Gastrocnemius medialis (tissue), 4 donors: ENCODE results near the gene NDST3. TPM values are rescaled to one million over a fixed set of nuclear protein-coding genes. Genes with fewer than 3 reads are reported as not detected.

Experiments
- ATAC-seq, 2 donors: fragments of 150-250 bp; one replicate each; pipeline ENCODE4 v1.9.1; 2016
- DNase-seq, 2 donors: peaks; one replicate each; pipeline ENCODE4 v3.0.0-alpha.2; 2019
- H3K27ac ChIP-seq, 4 donors: fragments of 200-600 bp; sonication (generic); 1 replicate in 1 of 4; 2 replicates in 3 of 4; pipeline ENCODE4 v1.5.1; 2016 to 2018; ENCODE audit warnings: mild to moderate bottlenecking in 2 of 4, moderate library complexity in 1 of 4
- H3K27me3 ChIP-seq, 3 donors: fragments of 200-600 bp; sonication (generic) in 2 of 3; 1 replicate in 1 of 3; 2 replicates in 2 of 3; pipeline versions ENCODE4 v1.5.1 to v1.6.0; 2016 to 2019; ENCODE audit warnings: mild to moderate bottlenecking in 1 of 3, moderate library complexity in 1 of 3
- H3K36me3 ChIP-seq, 2 donors: fragments of 200-600 bp; sonication (generic) in 1 of 2; one replicate each; pipeline ENCODE4 v1.5.1; 2017 to 2018
- H3K4me1 ChIP-seq, 2 donors: fragments of 200-600 bp; sonication (generic) in 1 of 2; one replicate each; pipeline ENCODE4 v1.5.1; 2016 to 2017; ENCODE audit warnings: mild to moderate bottlenecking in 2 of 2
- H3K4me3 ChIP-seq, 4 donors: fragments of 200-600 bp; sonication (generic) in 3 of 4; 1 replicate in 1 of 4; 2 replicates in 3 of 4; pipeline ENCODE4 v1.5.1; 2016 to 2019; ENCODE audit warnings: mild to moderate bottlenecking in 2 of 4
- H3K9me3 ChIP-seq, 3 donors: fragments of 200-600 bp; sonication (generic) in 2 of 3; 1 replicate in 1 of 3; 2 replicates in 2 of 3; pipeline ENCODE4 v1.5.1; 2016 to 2019
- POLR2A ChIP-seq, 2 donors: fragments of 450-650 bp; IDR thresholded peaks; one replicate each; pipeline ENCODE4 v1.6.1; 2017; ENCODE audit warnings: antibody characterized with exemption in 2 of 2, mild to moderate bottlenecking in 2 of 2, moderate library complexity in 2 of 2
- in situ Hi-C, 4 donors: fragments of 200-750 bp; cut with MboI; loops; one replicate each; pipeline versions ENCODE4 v1.15.0 to v1.8.0; 2017; ENCODE audit warnings: low sequenced_read_pairs in 4 of 4
- intact Hi-C: fragments of 100-400 bp; cut with DNase I; formaldehyde crosslinking; loops from one replicate; pipeline ENCODE4 v1.15.1; 2023; ENCODE audit warnings: low total_unique reads
- total RNA-seq, 4 donors: library from RNA; depleted of rRNA; stranded (reverse); fragments of >200 nt; gene quantifications; one replicate each; pipeline versions ENCODE4 v1.1.0 to v1.2.3, GENCODE V29; 2016
- TF ChIP-seq, protein P1 (sequence below), 5 experiments: fragments of 450-650 bp in 3 of 5; fragments of 200-600 bp in 2 of 5; sonication (generic) in 2 of 5; IDR thresholded peaks in 4 of 5; conservative IDR thresholded peaks in 1 of 5; 1 replicate in 4 of 5; 2 replicates in 1 of 5; pipeline ENCODE4 v1.5.1; 2016 to 2019; ENCODE audit warnings: antibody characterized with exemption in 5 of 5, mild to moderate bottlenecking in 3 of 5, moderate library complexity in 3 of 5

The NDST3 gene
- total RNA-seq, 4 donors from 2014 or later: 0.13 TPM; not detected in 3

DNA sequence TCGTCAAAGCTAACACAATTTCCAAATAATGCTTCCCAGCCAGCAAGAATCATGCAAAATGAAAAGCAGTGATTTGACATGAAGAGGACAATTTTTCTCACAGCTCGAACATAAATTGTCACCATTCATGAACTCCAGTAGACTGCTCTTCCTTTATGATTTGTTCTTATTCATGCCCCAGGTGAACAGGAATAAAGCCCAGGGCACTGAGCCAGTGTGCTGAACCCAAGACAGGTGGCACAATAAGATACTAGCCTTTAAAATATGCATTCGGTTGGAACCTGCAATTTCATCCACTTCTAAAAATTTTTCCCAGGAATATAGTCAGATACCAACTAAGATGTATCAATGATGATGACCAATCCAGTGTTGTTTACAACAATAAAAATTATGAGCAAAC, 178.8 kb downstream of the NDST3 start:
- Histone ChIP-seq H3K36me3 (no peaks in the 10 kb centered on the region), H3K4me1 (no peaks in the 10 kb centered on the region), H3K27me3 (no peaks in the 10 kb centered on the region), H3K4me3 (no peak overlapping the region), H3K9me3 (no peaks in the 10 kb centered on the region), H3K27ac (no peak overlapping the region)
- DNase-seq: no peak
- no peak for ATAC-seq
- TF ChIP-seq POLR2A (IDR thresholded peaks at IDR 0.05): no peak
- TF ChIP-seq, protein P1, sequence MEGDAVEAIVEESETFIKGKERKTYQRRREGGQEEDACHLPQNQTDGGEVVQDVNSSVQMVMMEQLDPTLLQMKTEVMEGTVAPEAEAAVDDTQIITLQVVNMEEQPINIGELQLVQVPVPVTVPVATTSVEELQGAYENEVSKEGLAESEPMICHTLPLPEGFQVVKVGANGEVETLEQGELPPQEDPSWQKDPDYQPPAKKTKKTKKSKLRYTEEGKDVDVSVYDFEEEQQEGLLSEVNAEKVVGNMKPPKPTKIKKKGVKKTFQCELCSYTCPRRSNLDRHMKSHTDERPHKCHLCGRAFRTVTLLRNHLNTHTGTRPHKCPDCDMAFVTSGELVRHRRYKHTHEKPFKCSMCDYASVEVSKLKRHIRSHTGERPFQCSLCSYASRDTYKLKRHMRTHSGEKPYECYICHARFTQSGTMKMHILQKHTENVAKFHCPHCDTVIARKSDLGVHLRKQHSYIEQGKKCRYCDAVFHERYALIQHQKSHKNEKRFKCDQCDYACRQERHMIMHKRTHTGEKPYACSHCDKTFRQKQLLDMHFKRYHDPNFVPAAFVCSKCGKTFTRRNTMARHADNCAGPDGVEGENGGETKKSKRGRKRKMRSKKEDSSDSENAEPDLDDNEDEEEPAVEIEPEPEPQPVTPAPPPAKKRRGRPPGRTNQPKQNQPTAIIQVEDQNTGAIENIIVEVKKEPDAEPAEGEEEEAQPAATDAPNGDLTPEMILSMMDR (IDR thresholded peaks at IDR 0.05 in 4 of 5, conservative IDR thresholded peaks at IDR 0.05 in 1 of 5): no peak
- intact Hi-C loops (no loop called here), in situ Hi-C loops (no loop called here)

DNA sequence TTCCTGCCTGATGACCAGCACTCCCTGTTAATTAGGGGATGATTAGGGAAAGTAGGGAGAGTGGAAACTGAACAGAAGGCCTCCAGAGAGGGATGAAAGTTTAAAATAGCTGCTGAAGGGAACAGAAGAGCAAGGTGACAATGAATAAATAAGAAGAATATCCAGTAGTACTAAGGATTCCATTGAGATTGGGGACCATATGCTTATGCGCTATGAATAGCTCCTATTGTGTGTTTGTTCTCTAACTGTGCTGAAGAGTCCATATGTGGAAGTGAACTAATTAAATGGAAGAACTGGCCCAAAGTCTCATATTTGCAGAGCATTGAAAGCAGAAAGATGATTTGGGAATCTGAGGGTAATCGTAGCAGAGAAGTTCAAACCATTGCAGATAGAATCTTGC, 181.5 kb downstream of the NDST3 start:
- Histone ChIP-seq H3K27me3 (no peaks in the 10 kb centered on the region), H3K9me3 (no peaks in the 10 kb centered on the region), H3K4me1 (no peaks in the 10 kb centered on the region), H3K27ac (no peak overlapping the region), H3K36me3 (no peaks in the 10 kb centered on the region), H3K4me3 (no peak overlapping the region)
- intact Hi-C loops: no loop called here
- in situ Hi-C loops: no loop called here
- no peak for DNase-seq
- ATAC-seq: no peak
- TF ChIP-seq, protein P1 (IDR thresholded peaks at IDR 0.05 in 4 of 5, conservative IDR thresholded peaks at IDR 0.05 in 1 of 5): no peak
- TF ChIP-seq POLR2A (IDR thresholded peaks at IDR 0.05): no peak

DNA sequence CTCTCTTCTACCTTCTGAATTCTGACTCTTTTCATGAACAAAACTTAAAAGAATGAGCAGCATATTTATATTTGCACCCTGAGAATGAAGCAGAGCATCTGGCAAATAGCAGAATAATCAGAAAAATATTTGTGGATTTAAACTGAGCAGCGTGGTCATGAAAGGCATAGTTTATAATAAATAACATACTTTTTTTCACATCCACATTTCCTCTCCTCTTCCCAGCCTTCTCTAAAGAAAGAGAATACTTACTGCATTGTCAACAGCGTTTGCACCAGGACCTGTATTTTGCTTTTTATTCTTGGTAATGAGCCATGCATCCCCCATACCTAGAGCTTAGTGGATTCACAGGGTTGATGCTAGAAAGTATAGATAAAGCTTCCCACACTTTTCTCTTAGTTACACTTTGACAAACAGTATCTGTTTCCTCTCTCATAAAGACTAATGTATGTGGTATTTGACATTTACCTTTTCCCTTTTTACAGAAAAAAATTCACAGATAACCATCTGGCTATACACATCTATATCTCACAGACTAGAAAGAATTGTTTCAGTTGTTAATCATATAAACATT, 187.0 kb downstream of the NDST3 start:
- intact Hi-C loops: no loop called here
- DNase-seq (no peak), ATAC-seq (no peak)
- Histone ChIP-seq H3K4me1 (no peaks in the 10 kb centered on the region), H3K4me3 (no peak overlapping the region), H3K27me3 (no peaks in the 10 kb centered on the region), H3K27ac (no peak overlapping the region), H3K9me3 (no peaks in the 10 kb centered on the region), H3K36me3 (no peaks in the 10 kb centered on the region)
- no peak for TF ChIP-seq POLR2A (IDR thresholded peaks at IDR 0.05)
- TF ChIP-seq, protein P1 (IDR thresholded peaks at IDR 0.05 in 4 of 5, conservative IDR thresholded peaks at IDR 0.05 in 1 of 5): no peak
- in situ Hi-C loops: no loop called here

DNA sequence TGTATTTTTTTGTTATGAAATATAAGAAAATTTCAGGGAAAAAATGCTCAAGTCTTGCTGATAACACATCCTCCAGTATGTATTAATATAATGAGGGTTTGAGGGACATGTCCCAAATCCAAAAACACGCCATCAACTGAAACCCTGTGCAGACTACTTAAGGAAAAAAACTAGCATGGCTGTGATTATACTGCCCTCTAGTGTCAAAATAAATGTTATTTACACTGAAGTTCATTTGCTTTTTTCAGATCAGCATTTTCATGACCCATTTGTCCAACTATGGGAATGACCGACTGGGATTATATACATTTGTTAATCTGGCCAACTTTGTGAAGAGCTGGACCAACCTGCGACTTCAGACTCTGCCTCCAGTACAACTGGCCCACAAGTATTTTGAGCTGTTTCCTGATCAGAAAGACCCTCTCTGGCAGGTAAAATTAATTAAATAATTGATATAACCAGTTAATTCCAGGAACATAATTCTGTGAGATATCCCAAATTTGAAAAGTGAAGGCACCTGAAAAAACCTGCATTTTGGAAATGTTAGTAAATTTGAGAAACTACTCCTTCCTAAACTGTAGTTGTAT, 190.1 kb downstream of the NDST3 start:
- in situ Hi-C loops: no loop called here
- intact Hi-C loops: no loop called here
- Histone ChIP-seq H3K27me3 (no peaks in the 10 kb centered on the region), H3K36me3 (no peaks in the 10 kb centered on the region), H3K9me3 (no peaks in the 10 kb centered on the region), H3K4me1 (no peaks in the 10 kb centered on the region), H3K4me3 (no peak overlapping the region), H3K27ac (no peak overlapping the region)
- no peak for ATAC-seq
- DNase-seq: no peak
- TF ChIP-seq POLR2A (IDR thresholded peaks at IDR 0.05): no peak
- TF ChIP-seq, protein P1 (IDR thresholded peaks at IDR 0.05 in 4 of 5, conservative IDR thresholded peaks at IDR 0.05 in 1 of 5): peak in 3 of 5 experiments; percentile 35 to 63 (median 52)

DNA sequence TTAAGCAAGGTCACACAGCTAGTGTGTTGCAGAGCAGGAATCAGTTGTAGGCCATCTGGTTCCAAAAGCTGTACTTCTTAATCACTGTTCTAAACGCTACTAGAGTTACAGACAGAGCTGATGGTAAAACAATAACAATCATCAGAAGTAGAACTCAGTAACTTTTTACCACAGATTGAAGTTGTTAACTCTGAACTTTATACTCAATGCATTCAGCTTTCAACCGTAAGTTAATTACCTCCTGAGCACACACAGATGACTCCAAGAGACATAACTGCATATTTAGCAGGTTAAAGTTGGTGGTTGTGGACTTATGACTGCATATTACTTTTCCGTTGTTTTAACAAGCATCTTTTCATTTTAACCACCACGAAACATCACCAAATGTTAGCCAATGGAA, 191.2 kb downstream of the NDST3 start:
- DNase-seq: no peak
- H3K4me1 ChIP-seq: no peaks in the 10 kb centered on the region
- in situ Hi-C loops (no loop called here), intact Hi-C loops (no loop called here)
- no peaks in the 10 kb centered on the region for H3K36me3 ChIP-seq
- TF ChIP-seq, protein P1 (IDR thresholded peaks at IDR 0.05 in 4 of 5, conservative IDR thresholded peaks at IDR 0.05 in 1 of 5): no peak
- TF ChIP-seq POLR2A (IDR thresholded peaks at IDR 0.05): no peak
- H3K4me3 ChIP-seq: no peak overlapping the region
- ATAC-seq: no peak
- no peak overlapping the region for H3K27ac ChIP-seq
- no peaks in the 10 kb centered on the region for H3K27me3 ChIP-seq
- no peaks in the 10 kb centered on the region for H3K9me3 ChIP-seq
